SK-N-SH treated with all-trans-retinoic acid at 6 μM for 48 hours (cell line): ENCODE results near the gene ARHGAP18.

Experiments
- ATAC-seq: fragments of 200-7000 bp; cut with Tn5 transposase; 3 replicates; pipeline ENCODE4 v1.9.1; 2020; ENCODE audit warnings: mild to moderate bottlenecking, moderate library complexity
- ARNTL ChIP-seq: fragments of 450-650 bp; formaldehyde crosslinking; IDR thresholded peaks from 2 replicates; pipeline ENCODE4 v1.5.0; 2020; ENCODE audit warnings: low read depth, mild to moderate bottlenecking, moderate library complexity, borderline replicate concordance
- CREB5 ChIP-seq: fragments of 250-450 bp; sonication (Bioruptor Pico); IDR thresholded peaks from 2 replicates; pipeline ENCODE4 v1.5.1; 2020; ENCODE audit warnings: low read depth, mild to moderate bottlenecking, moderate library complexity
- CSDC2 ChIP-seq: fragments of 250-450 bp; sonication (Bioruptor Pico); IDR thresholded peaks from 2 replicates; pipeline ENCODE4 v1.5.0; 2020; ENCODE audit warnings: mild to moderate bottlenecking, moderate library complexity
- CSRNP3 ChIP-seq: fragments of 250-450 bp; sonication (Bioruptor Pico); IDR thresholded peaks from 2 replicates; pipeline ENCODE4 v1.5.1; 2021; ENCODE audit warnings: mild to moderate bottlenecking, moderate library complexity
- ESRRG ChIP-seq: fragments of 250-450 bp; sonication (Bioruptor Pico); IDR thresholded peaks from 2 replicates; pipeline ENCODE4 v1.6.1; 2021; ENCODE audit warnings: mild to moderate bottlenecking
- GLIS3 ChIP-seq: fragments of 250-450 bp; sonication (Bioruptor Pico); IDR thresholded peaks from 2 replicates; pipeline ENCODE4 v1.5.0; 2020; ENCODE audit warnings: mild to moderate bottlenecking, moderate library complexity
- ISL1 ChIP-seq: fragments of 250-450 bp; sonication (Bioruptor Pico); IDR thresholded peaks from 2 replicates; pipeline ENCODE4 v2.1.2; 2022; ENCODE audit warnings: mild to moderate bottlenecking, moderate library complexity
- OSR1 ChIP-seq: fragments of 250-450 bp; sonication (Bioruptor Pico); IDR thresholded peaks from 2 replicates; pipeline ENCODE4 v1.8.0; 2022; ENCODE audit warnings: moderate library complexity, mild to moderate bottlenecking, inconsistent platforms
- PATZ1 ChIP-seq: fragments of 250-450 bp; sonication (Bioruptor Pico); IDR thresholded peaks from 2 replicates; pipeline ENCODE4 v1.8.0; 2020; ENCODE audit warnings: mild to moderate bottlenecking, moderate library complexity, borderline replicate concordance
- POU6F1 ChIP-seq: fragments of 250-450 bp; sonication (Bioruptor Pico); IDR thresholded peaks from 2 replicates; pipeline ENCODE4 v1.8.0; 2021; ENCODE audit warnings: low read depth, mild to moderate bottlenecking, moderate library complexity, borderline replicate concordance
- PPARA ChIP-seq: fragments of 250-450 bp; sonication (Bioruptor Pico); IDR thresholded peaks from 2 replicates; pipeline ENCODE4 v1.5.0; 2020; ENCODE audit warnings: mild to moderate bottlenecking, borderline replicate concordance
- RARB ChIP-seq: fragments of 250-450 bp; sonication (Bioruptor Pico); IDR thresholded peaks from 2 replicates; pipeline ENCODE4 v1.8.0; 2021; ENCODE audit warnings: mild to moderate bottlenecking, moderate library complexity
- TCF4 ChIP-seq: fragments of 250-450 bp; sonication (Bioruptor Pico); IDR thresholded peaks from 2 replicates; pipeline ENCODE4 v1.8.0; 2021; ENCODE audit warnings: mild to moderate bottlenecking, moderate library complexity, borderline replicate concordance
- TOX ChIP-seq: fragments of 250-450 bp; sonication (Bioruptor Pico); IDR thresholded peaks from 2 replicates; pipeline ENCODE4 v1.8.0; 2021; ENCODE audit warnings: mild to moderate bottlenecking, moderate library complexity, borderline replicate concordance
- TSHZ2 ChIP-seq: fragments of 250-450 bp; sonication (Bioruptor Pico); IDR thresholded peaks from 2 replicates; pipeline ENCODE4 v1.5.0; 2020; ENCODE audit warnings: mild to moderate bottlenecking, moderate library complexity
- ZC3H10 ChIP-seq: fragments of 250-450 bp; sonication (Bioruptor Pico); IDR thresholded peaks from 2 replicates; pipeline ENCODE4 v1.5.1; 2021; ENCODE audit warnings: mild to moderate bottlenecking, moderate library complexity
- ZFP3 ChIP-seq: fragments of 250-450 bp; sonication (Bioruptor Pico); IDR thresholded peaks from 2 replicates; pipeline ENCODE4 v1.5.0; 2020; ENCODE audit warnings: mild to moderate bottlenecking, moderate library complexity
- ZFP30 ChIP-seq: fragments of 450-650 bp; formaldehyde crosslinking; IDR thresholded peaks from 2 replicates; pipeline ENCODE4 v1.5.0; 2022; ENCODE audit warnings: mild to moderate bottlenecking, moderate library complexity
- ZNF565 ChIP-seq: fragments of 450-650 bp; formaldehyde crosslinking; conservative IDR thresholded peaks from 2 replicates; pipeline ENCODE4 v1.5.0; 2020; ENCODE audit warnings: low read depth, mild to moderate bottlenecking, moderate library complexity
- ZNF70 ChIP-seq: fragments of 450-650 bp; formaldehyde crosslinking; IDR thresholded peaks from 2 replicates; pipeline ENCODE4 v1.5.0; 2020; ENCODE audit warnings: mild to moderate bottlenecking, moderate library complexity
- ZNF8 ChIP-seq: fragments of 450-650 bp; formaldehyde crosslinking; IDR thresholded peaks from 2 replicates; pipeline ENCODE4 v1.5.0; 2020; ENCODE audit warnings: mild to moderate bottlenecking, moderate library complexity

Gene ARHGAP18

GRCh38 chr6:129544892-129545612 is 164.9 kb downstream of the ARHGAP18 start:
- ATAC-seq = no peak

GRCh38 chr6:129543981-129544380 is 166.0 kb downstream of the ARHGAP18 start:
- no peak for ATAC-seq
- no peak for TF ChIP-seq TOX (CRISPR knock-in tag)
- TF ChIP-seq OSR1 = no peak
- TF ChIP-seq CREB5 (CRISPR knock-in tag) = no peak
- no peak for TF ChIP-seq ZNF565 (CRISPR knock-in tag)
- TF ChIP-seq ZC3H10 (CRISPR knock-in tag) = no peak
- no peak for TF ChIP-seq TSHZ2 (CRISPR knock-in tag)
- TF ChIP-seq PATZ1 = no peak
- TF ChIP-seq GLIS3 = no peak
- no peak for TF ChIP-seq CSRNP3 (CRISPR knock-in tag)
- no peak for TF ChIP-seq ZFP30 (CRISPR knock-in tag)
- TF ChIP-seq TCF4 = no peak
- TF ChIP-seq ZNF70 (CRISPR knock-in tag) = no peak
- no peak for TF ChIP-seq ZNF8 (CRISPR knock-in tag)
- no peak for TF ChIP-seq PPARA (CRISPR knock-in tag)
- no peak for TF ChIP-seq CSDC2
- no peak for TF ChIP-seq ARNTL
- TF ChIP-seq RARB = no peak
- TF ChIP-seq ESRRG (CRISPR knock-in tag) = no peak
- no peak for TF ChIP-seq ISL1 (CRISPR knock-in tag)
- no peak for TF ChIP-seq ZFP3 (CRISPR knock-in tag)

More at GRCh38 chr6:129544892-129545612, 164.9 kb downstream of the ARHGAP18 start:
- TF ChIP-seq ESRRG (CRISPR knock-in tag) (no peak), CREB5 (CRISPR knock-in tag) (no peak), ZNF565 (CRISPR knock-in tag) (no peak), ZFP30 (CRISPR knock-in tag) (no peak), ARNTL (no peak), PATZ1 (no peak), RARB (no peak)

GRCh38 chr6:129542705-129543104 is 167.3 kb downstream of the ARHGAP18 start:
- no peak for ATAC-seq
- TF ChIP-seq TSHZ2 (CRISPR knock-in tag) (no peak), POU6F1 (CRISPR knock-in tag) (no peak), RARB (no peak), PPARA (CRISPR knock-in tag) (no peak)
